HG03575 (cell line): ENCODE measurements around the gene MGST3.
"Not testable (repeated sequence)": the region's sequence is repeated elsewhere in the genome, so short reads cannot be mapped to it uniquely, and the experiment has no call there.

ENCODE experiments used
- ATAC-seq: cut with Tn5 transposase; IDR thresholded peaks from one replicate; pipeline ENCODE4 v1.9.1; 2021; ENCODE audit not compliant: unreplicated experiment, insufficient number of reproducible peaks, low FRiP score; ENCODE audit errors: extremely low read depth

The MGST3 gene

DNA sequence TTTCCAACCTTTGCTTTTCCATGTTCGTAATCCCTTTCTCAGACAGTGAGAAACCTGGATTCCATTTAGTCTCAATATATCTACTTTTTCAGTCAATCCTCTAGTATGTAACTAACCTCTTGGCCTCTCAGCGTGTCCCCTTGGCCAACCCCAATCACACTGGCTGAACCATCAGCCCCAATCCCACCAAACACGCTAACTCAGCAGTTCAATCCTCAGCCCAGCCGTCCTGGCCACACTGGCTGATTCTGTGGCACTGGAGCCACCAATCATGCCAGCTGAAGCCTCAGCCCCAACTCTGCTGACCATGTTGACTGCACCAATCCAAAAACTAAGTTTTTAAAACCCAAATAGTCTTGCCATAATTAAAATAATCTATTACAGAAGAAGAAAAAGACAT lies 6.6 kb upstream of the MGST3 start:
- ATAC-seq, result no peak

DNA sequence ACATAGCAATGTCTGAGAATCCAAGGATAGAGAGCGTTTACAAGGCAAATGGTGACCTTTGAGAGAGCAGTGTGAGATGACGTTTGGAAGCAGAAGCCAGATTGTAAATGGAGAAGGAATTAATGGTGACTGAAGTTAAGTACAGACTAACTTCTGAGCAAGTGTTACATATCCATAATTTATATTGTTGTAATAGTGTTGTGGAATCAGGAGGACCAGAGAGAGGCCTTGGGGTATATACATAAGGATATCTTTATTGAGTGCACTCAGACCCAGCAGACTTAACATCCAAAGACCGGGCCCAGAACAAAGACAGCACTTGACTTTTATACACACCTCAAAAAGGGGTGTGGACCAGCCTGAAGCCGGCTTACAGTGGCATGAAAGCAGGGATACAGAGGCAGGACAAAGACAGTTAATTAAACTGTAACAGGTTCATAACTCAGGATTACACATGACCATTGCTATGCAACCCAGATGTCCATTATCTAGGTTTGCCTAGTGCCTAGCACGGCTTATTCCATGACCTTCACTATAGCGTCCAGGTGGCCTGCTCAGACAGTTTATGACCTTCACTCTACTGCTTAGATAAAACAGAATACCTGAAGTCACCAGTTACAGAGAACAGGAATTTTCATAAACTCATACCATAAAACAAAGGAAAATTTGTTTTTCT lies 2.7 kb upstream of the MGST3 start:
- no peak for ATAC-seq

DNA sequence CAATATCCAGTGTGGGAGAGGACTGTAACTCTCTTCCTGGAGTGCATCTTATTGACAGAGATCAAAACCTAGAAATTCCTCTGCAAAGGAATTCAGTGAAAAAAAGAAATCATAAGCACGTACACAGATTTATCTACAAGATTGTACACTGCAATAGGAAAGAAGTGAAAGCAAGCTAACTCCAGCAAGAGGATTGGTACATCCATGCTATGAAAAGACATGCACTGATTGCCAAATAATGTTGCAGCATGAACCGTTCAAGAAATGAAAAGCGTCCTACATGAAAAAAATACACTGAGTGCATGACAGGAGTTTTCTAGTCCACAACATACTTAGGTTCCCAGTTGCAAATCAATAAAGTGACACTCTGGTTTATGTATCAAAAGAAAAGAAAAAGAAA lies 1.9 kb upstream of the MGST3 start:
- no peak for ATAC-seq

DNA sequence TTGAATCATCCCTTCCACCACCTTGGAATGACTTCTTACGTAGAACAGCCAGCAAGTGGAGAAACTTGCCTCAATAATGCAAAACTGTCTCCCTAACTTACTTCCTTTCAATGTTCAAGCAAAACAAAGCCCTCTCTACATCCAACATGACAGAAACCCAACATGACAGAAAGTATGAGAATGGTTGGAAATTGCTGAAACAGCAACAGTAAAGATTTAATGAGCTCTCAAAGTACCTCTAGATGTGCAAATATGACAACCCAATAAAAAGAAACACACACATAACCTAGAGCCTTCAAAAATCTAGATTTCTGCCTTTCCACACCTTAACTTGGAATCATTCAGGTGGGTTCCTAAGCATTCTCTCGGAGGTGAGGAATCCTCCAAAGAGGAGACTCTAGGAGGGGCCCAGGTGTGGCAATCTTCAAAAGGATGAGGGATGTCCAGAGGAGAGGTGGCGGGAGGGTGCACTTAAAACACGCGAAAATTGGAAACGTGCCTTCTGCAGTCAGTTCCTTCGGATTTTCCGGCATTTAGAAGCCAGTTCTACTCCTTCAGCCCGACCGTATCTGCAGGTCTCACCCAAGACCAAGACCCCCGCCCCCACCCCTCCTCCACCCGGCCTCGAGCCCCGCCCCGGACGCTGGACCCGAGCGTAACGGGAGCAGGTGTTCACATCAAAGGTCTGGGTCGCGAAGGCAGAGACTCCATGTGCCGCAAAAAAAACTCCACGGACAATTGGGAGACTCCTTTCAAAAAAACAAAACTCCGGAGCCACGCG lies 996 bp upstream of the MGST3 start:
- no peak for ATAC-seq

DNA sequence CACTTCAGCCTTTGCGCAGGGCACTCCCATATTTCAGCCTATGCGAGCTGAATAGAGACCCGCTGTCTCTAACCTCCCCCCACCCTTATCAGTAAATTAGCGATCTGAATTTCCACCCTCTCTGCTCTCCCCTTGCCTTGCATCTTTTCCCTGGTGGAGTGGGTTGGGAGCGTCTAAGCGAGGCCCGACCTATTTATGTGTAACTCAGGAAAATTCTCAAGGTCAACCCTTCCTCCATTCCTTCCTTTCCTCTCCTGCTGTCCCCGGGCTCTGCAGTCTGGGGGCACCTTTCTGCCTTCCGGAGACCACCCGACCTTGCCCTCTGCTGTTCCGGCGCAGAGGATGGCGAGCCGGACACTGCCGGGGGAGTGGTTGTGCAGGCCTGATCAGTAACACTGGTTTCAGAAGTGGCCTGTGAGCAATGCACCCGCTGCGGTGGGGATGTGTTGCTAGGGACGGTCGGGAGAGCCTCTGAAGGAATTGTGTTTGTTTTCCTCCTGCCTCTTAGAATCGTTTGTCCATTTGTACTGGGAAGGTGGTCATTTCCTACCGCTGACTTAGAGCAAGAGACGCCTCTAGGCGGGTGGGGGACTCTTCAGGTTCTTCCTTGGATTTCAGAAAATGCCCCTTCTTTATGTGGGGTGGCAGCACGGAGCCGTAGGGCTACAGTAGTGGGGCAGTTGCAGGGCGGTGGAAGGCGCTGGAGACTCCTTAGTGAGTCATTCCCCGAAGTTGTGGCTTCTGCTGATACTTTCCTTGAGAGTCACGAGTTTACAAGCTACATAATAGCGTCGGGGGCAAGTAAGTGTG lies 513 bp downstream of the MGST3 start:
- ATAC-seq, result no peak

DNA sequence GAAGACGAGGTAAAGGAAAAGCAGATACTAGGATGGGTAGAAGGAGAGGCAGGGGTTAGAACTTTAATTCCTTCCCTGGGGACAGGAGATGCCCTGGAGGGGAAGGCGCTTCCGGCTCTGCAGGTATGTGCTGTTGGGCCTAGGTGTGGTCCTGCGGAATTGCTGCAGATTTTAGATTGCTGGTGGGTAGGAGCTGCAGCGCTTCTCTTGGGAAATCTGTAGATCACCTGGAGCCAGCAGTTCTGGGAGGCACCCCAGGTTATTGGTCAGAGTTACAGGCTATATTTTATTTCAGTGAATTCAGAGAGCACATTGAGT lies 1.1 kb downstream of the MGST3 start:
- ATAC-seq, result no peak

DNA sequence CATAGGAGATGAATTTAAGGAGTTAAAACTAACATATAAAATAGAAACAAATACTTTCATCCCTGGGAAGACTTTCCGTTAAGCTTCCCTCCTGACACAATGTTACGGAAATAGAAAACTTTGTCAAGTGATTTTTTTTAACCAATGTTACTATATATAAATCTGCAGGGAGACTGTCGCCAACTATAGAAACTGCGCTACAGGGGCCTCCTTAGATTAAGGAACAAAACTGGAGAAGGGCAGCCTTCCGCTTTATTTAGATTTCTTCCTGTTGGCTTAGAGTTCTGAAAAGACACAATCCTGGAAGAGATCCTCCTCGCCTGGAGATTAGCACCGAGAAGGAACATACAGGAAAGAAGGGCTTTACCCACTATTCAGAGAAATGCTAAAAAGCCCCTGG lies 1.5 kb downstream of the MGST3 start:
- no peak for ATAC-seq

DNA sequence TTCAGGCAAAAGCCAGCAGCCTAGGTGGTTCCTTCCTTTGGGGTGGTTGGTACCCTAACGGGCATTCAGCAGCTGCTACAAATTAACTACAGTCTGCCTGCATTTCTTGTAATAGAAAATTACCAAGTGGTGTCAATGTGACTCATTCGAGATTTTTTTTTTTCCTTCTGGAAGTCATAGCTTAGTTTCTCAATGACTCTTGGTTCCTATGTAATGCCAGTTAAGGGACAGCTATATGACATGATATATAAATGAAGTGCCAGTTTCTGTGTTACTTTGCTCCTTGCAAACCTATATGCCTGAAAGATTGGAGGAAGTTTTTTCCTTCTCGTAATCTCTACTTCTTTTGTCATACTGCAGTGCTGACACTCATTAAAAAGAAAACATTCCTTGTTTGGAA lies 2.6 kb downstream of the MGST3 start:
- ATAC-seq, result no peak

DNA sequence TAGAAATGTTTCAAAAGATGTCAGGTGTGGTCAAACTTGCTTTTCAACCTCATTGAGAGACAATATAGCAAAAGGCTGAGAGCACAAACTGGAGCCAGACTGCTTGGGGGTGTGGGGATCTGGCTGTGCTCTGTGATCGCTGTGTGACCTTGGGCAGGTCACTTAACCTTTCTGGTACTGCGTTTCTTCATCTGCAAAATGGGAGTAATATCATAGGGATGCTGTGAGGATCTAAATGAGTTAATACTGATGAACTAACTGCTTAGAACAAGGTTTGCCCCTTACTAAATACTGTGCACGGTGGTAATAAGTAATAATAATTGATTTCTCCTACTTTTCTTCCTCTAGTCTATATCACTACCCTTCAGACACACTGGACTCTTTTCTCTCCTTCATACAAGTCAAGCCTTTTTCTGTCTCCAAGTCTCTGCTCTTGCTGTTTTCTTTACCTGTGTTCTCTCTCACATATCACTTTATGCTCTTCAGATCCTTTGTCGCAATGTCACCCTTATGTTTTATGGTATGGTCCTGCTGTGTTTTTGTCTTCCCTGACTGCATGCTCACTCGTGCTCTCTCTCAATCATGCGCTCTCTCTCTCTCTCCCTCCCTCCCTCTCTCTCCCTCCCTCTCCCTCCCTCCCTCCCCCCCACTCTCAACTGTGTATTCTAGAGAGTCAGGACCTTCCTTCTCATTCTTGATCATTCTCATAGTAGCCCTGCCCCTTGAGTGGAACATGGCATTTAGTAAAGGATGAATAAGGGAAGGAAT lies 3.3 kb downstream of the MGST3 start:
- ATAC-seq, result no peak

DNA sequence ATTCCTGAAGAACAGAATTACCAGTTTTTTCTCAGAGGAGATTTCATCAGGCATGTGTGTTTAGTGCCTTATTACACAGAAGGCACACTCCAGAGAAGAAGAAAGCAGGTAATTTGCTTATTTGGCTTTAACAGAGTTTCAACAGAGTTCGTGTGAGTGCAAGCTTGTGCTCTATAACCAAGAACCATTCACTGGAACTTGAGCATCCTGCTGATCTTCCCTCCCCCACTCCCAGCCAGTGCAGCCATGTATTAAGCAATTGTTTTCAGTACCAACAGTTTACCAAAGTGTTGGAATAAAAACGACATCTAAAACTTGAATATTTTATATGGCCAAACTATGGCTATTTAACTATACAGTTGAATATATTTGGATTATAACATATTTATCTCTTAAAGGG lies 4.3 kb downstream of the MGST3 start:
- no peak for ATAC-seq

DNA sequence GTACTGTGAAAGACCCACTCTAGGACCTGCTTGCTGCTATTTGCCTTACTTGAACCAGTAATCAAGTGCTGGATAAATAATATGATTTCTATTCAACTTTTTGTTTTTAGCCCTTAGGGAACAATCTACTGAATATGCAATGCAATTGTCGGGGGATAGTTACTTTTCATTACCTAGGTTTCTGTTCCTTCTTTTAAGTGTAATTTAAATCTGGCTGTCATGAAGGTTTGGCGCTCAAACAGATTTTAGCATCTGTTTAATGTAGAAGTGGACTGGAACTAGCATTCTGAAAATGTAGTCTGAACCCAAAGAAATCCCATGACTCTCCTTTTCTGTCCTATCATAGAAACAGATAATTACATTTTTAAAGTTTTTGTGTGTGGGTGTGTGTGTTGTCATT lies 4.8 kb downstream of the MGST3 start:
- no peak for ATAC-seq

DNA sequence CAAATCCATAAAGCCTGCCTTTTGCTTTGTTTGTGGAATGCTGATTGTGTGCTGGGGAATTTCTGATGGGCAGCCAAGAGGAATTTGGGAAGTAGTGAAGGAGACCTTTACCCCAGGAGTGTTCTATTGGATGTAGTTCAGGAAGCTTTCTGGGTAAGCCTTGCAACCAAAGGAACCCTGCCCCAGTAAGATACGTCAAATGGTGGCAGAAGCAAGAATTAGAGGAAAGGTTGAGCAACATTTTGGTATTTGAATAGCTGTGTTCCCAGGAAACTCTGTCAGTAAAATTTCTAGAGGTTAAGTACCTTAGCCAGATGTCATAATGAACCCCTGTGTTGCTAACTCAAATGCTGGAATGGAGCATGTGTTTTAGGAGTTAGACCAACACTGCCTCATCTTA lies 6.4 kb downstream of the MGST3 start:
- no peak for ATAC-seq

DNA sequence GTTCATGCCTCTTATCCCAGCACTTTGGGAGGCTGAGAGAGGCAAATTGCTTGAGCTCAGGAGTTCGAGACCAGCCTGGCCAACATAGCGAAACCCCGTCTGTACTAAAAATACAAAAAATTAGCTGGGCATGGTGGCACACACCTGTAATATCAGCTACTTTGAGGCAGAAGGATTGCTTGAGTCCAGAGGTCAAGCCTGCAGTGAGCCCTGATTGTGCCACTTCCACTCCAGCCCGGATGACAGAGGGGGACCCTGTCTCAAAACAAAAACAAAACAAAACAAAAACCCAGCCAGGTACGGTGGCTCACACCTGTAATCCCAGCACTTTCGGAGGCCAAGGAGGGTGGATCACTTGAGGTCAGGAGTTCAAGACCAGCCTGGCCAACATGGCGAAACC lies 7.2 kb downstream of the MGST3 start:
- ATAC-seq, result not testable (repeated sequence)

DNA sequence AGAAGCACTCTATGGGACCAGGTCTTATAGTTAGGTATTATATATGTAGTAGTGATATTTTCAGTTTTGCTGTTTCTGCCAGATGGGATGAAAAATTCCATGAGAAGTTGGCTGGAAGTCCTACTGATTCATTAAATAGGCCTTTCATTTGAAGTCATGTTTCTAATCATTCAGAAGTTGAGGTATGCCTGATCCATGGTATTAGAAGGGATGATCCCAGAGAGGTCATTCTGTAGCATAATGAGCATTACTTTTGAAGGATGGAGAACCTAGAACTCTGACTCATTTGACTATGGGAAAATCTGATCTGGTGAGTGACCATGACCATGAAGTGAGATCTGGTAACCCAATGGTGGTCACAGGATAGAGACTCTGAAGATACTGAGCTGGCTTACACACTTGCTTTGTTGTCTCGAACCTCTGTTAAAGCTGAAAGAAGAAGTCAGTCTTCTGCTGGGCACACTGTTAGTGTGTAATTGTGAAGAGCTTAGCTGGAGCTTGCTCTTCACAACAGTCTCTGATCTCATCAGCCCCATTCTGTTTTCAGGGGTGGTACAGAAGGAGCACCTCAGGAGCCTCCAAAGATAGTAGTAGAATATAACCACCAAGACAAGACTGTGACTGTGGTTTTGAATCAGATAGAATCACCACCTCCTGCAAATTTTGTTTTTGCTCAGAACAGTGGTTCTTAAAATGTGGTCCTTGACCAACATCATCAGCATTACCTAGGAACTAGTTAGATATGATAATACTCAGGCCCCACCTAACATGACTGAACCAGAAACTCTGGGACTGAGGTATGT lies 9.0 kb downstream of the MGST3 start:
- ATAC-seq, result no peak

DNA sequence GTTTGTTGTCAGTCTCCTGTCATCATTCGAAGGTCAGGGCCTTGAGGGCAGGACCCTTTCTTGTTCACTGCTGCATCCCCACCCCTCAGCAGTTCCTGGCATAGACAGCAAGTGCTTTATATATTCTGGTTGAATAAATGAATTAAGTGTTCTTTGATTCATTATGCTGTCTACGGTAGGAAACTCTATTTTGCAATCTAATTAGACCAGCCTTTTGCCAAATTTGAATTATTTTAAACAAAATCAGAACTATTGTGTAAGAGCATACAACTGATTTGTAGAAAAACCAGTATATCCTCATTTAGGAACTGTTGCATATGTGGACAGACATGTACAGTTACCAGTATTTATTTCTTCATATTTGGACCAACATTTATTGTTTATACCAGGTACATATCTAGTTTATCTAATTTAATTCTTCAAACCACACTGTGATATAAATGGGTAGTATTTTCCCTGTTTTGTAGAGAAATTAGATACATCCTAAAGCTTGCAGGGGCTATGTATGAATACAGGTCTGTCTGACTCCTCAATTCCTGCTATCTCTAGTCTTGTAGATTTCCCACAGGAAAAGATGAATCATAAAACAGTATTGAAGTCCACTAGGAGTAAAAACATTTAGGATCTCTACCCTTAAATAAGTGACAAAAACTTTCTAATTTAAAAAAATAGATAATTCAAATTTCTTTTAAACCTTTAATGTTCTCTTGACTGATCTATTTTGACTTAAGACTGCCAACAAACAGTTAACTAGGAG lies 10.4 kb downstream of the MGST3 start:
- no peak for ATAC-seq

DNA sequence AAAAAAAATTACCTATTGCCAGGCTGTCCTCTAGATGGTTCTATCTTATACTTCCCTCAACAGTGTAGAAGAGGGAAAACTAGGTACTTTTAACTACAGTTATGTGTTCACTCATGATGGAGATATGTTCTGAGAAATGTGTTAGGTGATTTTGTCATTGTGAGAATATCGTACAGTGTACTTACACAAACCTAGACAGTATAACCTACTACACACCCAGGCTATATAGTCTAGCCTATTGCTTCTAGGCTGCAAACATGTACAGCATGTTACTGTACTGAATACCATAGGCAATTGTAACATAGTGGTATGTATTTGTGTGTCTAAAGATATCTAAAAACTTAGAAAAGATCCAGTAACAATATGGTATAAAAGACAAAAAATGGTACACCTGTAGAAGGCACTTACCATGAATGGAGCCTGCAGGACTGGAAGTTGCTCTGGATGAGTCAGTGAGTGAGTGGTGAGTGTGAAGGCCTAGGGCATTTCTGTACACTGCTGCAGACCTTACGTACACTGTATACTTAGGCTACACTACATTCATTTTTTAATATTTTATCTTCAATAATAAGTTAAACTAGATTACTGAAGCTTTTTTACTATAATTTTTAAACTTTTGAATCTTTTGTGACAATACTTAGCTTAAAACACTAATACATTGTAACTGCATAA lies 13.2 kb downstream of the MGST3 start:
- ATAC-seq, result no peak

DNA sequence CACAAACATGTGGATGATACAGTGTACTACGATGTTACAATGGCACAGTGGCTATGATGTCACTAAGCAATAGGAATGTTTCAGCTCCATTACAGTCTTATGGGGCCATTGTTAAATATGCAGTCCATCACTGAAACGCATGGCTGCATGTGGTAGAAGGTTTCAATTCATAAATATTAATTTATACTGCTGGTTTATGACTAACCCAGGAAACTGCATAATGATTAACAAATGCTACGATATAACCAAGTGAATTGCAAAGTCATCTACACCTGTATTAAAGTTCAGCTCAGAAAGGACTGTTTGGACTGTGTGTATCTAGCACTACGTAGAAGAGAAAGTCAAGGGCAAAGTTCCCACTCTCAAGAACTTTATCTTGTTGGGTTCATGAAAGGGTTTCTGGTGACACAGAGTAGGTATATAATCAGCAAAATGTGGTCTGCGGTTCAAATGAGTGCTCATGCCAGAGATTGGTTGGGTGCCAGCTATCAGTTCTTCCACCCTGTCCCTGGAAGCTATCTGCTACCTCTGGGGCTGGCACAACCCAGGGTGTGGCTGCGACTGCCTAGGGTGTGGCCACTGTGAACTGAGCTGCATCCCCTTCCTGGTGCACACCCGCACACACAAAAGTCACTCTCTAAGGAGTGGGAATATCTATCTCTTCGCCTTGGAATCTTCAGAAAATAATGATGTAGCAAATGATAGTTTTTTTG lies 14.8 kb downstream of the MGST3 start:
- no peak for ATAC-seq
